A673 (cell line): ENCODE results near the gene PRKG1. TPM values are rescaled to one million over a fixed set of nuclear protein-coding genes. Genes with fewer than 3 reads are reported as not detected.

Experiments used
- BruUV-seq: library from RNA; stranded (reverse); fragments of 400-500 nt; replicated peaks from 2 replicates; lab custom pipeline; 2021; lab: Mats Ljungman, UMichigan
- CTCF ChIA-PET: fragments of 300-600 bp; sonication (Branson Sonifier 250); formaldehyde crosslinking; loops from one replicate; lab custom pipeline; 2022; ENCODE audit warnings: antibody characterized with exemption; lab: Charles Lee
- POLR2A ChIA-PET: fragments of 300-600 bp; sonication (Branson Sonifier 250); formaldehyde crosslinking; loops from one replicate; lab custom pipeline; 2022; ENCODE audit warnings: antibody characterized with exemption; ENCODE audit not compliant: low non-redundant PET; lab: Charles Lee
- DNase-seq: peaks from one replicate; pipeline ENCODE4 v3.0.0-alpha.2; 2015; ENCODE audit warnings: low spot score
- H3K27ac ChIP-seq: fragments of 200-600 bp; sonication (generic); 2 replicates; pipeline ENCODE4 v1.5.1; 2016; ENCODE audit warnings: mixed run types, low read depth, mild to moderate bottlenecking, mixed read lengths, antibody characterized with exemption, low read length; ENCODE audit not compliant: poor library complexity, severe bottlenecking
- H3K27me3 ChIP-seq: fragments of 200-600 bp; sonication (generic); replicated peaks from 2 replicates; pipeline ENCODE4 v1.6.1; 2017; ENCODE audit warnings: mixed run types, low read depth, mild to moderate bottlenecking, mixed read lengths, antibody characterized with exemption, low read length; ENCODE audit not compliant: insufficient read depth, poor library complexity
- H3K36me3 ChIP-seq: fragments of 200-600 bp; sonication (generic); 2 replicates; pipeline ENCODE4 v1.6.1; 2016; ENCODE audit warnings: mixed run types, mild to moderate bottlenecking, mixed read lengths, antibody characterized with exemption, low read length; ENCODE audit not compliant: insufficient read depth, poor library complexity, severe bottlenecking
- H3K4me1 ChIP-seq: fragments of 200-600 bp; sonication (generic); 2 replicates; pipeline ENCODE4 v1.6.1; 2017; ENCODE audit warnings: mixed run types, mild to moderate bottlenecking, mixed read lengths, antibody characterized with exemption, low read length; ENCODE audit not compliant: insufficient read depth, poor library complexity, severe bottlenecking
- H3K4me3 ChIP-seq: fragments of 200-600 bp; sonication (generic); 2 replicates; pipeline ENCODE4 v1.5.1; 2016; ENCODE audit warnings: low read depth, mixed run types, mild to moderate bottlenecking, mixed read lengths, low read length; ENCODE audit not compliant: poor library complexity, severe bottlenecking
- H3K9me3 ChIP-seq: fragments of 200-600 bp; sonication (generic); 2 replicates; pipeline ENCODE4 v1.6.1; 2016; ENCODE audit warnings: mixed run types, low read depth, mild to moderate bottlenecking, mixed read lengths, antibody characterized with exemption, low read length; ENCODE audit not compliant: poor library complexity, severe bottlenecking
- EZH2 ChIP-seq: fragments of 200-600 bp; sonication (generic); IDR thresholded peaks from 2 replicates; pipeline ENCODE4 v1.6.1; 2017; ENCODE audit warnings: borderline replicate concordance, low read depth, mild to moderate bottlenecking, mixed read lengths, antibody characterized with exemption, low read length; ENCODE audit not compliant: poor library complexity, severe bottlenecking
- intact Hi-C: fragments of 100-400 bp; cut with micrococcal nuclease; formaldehyde crosslinking; loops from one replicate; pipeline ENCODE4 v1.10.0; 2022; ENCODE audit not compliant: unreplicated experiment
- total RNA-seq: library from RNA; stranded (reverse); gene quantifications from 2 replicates; pipeline ENCODE4 v1.2.3, GENCODE V29; 2021
- TF ChIP-seq, protein P1 (sequence below): fragments of 300-800, 200-600 bp; sonication (generic); conservative IDR thresholded peaks from 2 replicates; pipeline ENCODE4 v1.5.1; 2017; ENCODE audit warnings: low read depth, mild to moderate bottlenecking, antibody characterized with exemption, low read length, moderate library complexity, mixed read lengths

The PRKG1 gene
- total RNA-seq, 1 experiment from 2014 or later, result 0.58 TPM

- no peak overlapping the region for H3K27ac ChIP-seq
These were observed 803.3 kb downstream of the PRKG1 start for GRCh38 chr10:51877636-51878035.

DNA sequence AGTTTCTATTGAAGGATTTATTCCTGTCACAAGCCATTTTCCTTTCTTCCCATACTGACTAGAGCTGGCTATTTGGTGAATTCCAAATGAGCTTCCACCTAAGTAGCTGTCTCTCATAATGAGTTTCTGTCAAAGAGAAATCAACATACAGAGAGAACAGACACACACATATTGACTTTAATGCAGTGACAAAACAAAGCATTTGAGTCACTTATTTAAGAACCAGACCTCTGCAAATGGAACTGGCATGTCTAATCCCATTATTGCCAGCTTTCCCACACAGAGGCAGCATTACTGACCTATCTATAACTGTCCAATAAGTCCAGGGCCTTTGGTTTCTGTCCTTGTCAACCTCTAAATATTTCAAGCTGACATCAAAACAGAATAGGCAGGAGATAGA lies 804.4 kb downstream of the PRKG1 start:
- no peaks in the 10 kb centered on the region for H3K4me1 ChIP-seq
- TF ChIP-seq, protein P1, sequence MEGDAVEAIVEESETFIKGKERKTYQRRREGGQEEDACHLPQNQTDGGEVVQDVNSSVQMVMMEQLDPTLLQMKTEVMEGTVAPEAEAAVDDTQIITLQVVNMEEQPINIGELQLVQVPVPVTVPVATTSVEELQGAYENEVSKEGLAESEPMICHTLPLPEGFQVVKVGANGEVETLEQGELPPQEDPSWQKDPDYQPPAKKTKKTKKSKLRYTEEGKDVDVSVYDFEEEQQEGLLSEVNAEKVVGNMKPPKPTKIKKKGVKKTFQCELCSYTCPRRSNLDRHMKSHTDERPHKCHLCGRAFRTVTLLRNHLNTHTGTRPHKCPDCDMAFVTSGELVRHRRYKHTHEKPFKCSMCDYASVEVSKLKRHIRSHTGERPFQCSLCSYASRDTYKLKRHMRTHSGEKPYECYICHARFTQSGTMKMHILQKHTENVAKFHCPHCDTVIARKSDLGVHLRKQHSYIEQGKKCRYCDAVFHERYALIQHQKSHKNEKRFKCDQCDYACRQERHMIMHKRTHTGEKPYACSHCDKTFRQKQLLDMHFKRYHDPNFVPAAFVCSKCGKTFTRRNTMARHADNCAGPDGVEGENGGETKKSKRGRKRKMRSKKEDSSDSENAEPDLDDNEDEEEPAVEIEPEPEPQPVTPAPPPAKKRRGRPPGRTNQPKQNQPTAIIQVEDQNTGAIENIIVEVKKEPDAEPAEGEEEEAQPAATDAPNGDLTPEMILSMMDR, result no peak
- no peak for TF ChIP-seq EZH2
- no peak overlapping the region for H3K27ac ChIP-seq
- no peak overlapping the region for H3K4me3 ChIP-seq
- no peaks in the 10 kb centered on the region for H3K36me3 ChIP-seq
- DNase-seq, result peak; percentile 1
- ChIA-PET CTCF (no interaction called here), POLR2A (no interaction called here)
- H3K27me3 ChIP-seq, result no peaks in the 10 kb centered on the region
- H3K9me3 ChIP-seq, result no peaks in the 10 kb centered on the region
- BruUV-seq, result no TSS peak
- intact Hi-C loops, result no loop called here

More at GRCh38 chr10:51877636-51878035, 803.3 kb downstream of the PRKG1 start:
- POLR2A ChIA-PET, result no interaction called here
- no peak overlapping the region for H3K4me3 ChIP-seq
- TF ChIP-seq EZH2, result no peak
- TF ChIP-seq, protein P1, result no peak
- CTCF ChIA-PET, result no interaction called here
- no peaks in the 10 kb centered on the region for H3K27me3 ChIP-seq
- H3K9me3 ChIP-seq, result no peaks in the 10 kb centered on the region
- intact Hi-C loops, result no loop called here
- no peaks in the 10 kb centered on the region for H3K4me1 ChIP-seq
- no peaks in the 10 kb centered on the region for H3K36me3 ChIP-seq
- BruUV-seq, result no TSS peak
- DNase-seq, result no peak

DNA sequence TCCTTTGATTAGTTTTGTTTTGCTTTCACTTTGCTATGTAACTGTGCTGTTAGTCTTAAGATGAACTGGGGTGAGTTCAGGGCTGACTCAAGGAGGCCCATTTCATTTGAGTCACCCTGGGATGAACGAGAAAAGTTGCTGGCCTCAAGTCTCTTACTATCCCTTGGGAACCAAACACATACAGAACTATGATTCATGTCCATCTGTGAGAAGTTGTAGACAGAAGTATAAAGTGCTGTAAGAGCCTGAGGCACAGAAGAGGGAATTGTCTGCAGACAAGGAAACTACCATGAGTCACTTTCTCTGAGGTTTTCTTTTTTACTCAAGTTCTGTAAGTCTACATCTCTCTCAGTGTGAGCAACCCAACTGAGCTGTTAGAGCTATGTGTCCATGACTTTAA lies 805.0 kb downstream of the PRKG1 start:
- no peak for TF ChIP-seq EZH2
- TF ChIP-seq, protein P1, result no peak
- no peaks in the 10 kb centered on the region for H3K4me1 ChIP-seq
- peak; percentile 14 for DNase-seq
- no TSS peak for BruUV-seq
- H3K27me3 ChIP-seq, result no peaks in the 10 kb centered on the region
- ChIA-PET CTCF (no interaction called here), POLR2A (no interaction called here)
- no peaks in the 10 kb centered on the region for H3K9me3 ChIP-seq
- no peak overlapping the region for H3K4me3 ChIP-seq
- H3K36me3 ChIP-seq, result no peaks in the 10 kb centered on the region
- no peak overlapping the region for H3K27ac ChIP-seq
- intact Hi-C loops, result no loop called here
